ENCODE data around the gene DEGS1. TPM values are rescaled to one million over a fixed set of nuclear protein-coding genes. Genes with fewer than 3 reads are reported as not detected.

The DEGS1 gene
- total RNA-seq: 100 to 1,000 TPM; 629 to 976 (median 837) TPM

DNA sequence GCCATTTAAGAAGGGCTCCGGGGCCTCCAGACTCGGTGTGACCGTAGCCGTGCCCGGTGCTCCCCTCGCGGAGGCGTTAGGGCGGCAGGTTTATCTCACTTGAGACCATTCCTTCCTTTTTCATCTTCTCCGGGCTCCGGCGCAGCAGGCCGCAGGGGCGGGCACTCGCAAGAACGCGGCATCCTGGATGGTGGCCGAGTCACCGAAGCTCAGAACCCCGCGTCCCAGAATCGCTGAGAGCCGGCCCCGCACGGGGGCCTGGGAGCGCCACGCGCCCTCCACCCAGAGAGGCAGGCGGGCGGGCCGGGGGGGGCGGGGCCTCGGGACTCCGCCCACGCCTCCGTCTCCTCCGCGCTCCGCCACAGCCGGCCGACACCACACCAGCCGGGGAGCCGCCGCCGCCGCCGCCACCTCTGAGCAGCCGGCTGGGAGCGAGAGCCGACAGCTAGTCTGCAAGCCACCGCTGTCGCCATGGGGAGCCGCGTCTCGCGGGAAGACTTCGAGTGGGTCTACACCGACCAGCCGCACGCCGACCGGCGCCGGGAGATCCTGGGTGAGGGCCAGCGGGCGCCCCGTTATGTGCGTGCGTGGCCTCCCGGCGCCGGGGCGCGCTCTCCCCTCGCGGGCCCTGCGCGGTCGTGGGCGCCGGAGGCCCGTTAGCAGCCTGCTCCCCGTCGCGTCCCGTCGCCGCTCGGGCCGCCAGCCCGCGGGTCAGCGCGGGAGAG is at the start of gene DEGS1:
Gene DEGS1 (plus strand): TSS at position 375 of the 725 bp plus-strand sequence. CDS start 97 bp downstream, at position 472.
- intact Hi-C loops (cut with DNase I; ENCODE audit: low total_unique reads): no loop called here
- peak; percentile 66 to 96 for DNase-seq (ENCODE audit: low spot score in 2 of 2)
- WGBS, 2 donors: 1 to 2% methylated on average over 32 to 34 of the region's 94 CpGs
- TF ChIP-seq, protein P1, sequence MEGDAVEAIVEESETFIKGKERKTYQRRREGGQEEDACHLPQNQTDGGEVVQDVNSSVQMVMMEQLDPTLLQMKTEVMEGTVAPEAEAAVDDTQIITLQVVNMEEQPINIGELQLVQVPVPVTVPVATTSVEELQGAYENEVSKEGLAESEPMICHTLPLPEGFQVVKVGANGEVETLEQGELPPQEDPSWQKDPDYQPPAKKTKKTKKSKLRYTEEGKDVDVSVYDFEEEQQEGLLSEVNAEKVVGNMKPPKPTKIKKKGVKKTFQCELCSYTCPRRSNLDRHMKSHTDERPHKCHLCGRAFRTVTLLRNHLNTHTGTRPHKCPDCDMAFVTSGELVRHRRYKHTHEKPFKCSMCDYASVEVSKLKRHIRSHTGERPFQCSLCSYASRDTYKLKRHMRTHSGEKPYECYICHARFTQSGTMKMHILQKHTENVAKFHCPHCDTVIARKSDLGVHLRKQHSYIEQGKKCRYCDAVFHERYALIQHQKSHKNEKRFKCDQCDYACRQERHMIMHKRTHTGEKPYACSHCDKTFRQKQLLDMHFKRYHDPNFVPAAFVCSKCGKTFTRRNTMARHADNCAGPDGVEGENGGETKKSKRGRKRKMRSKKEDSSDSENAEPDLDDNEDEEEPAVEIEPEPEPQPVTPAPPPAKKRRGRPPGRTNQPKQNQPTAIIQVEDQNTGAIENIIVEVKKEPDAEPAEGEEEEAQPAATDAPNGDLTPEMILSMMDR (IDR thresholded peaks at IDR 0.05): no peak
- peak in 1 of 2 donors; percentile 79 for TF ChIP-seq POLR2A (IDR thresholded peaks at IDR 0.05)
- H3K4me3 ChIP-seq (ENCODE audit: low read depth, poor library complexity, severe bottlenecking): peak within 1 kb of the TSS; percentile 86

DNA sequence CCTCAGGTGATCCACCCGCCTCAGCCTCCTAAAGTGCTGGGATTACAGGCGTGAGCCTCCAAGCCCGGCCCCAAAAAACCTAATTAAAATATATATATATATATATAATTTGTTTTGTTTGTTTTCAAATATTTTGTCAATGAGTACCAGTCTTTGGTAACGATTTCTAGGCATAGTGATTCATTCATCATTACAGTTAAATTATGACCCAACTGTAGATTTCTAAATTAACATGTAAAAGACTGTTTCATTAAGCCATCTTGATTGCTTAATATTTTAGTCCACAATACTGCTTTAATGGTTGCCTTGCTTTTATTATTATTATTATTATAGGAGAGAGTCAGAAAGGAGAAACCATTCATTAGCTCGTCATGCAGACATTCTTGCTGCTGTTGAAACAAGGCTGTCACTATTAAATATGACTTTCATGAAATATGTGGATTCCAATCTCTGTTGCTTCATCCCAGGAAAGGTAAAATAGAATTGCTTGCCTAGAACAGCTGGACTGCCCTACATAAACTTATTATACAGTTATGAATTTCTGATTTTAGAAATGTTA is 49.2 kb upstream of the DEGS1 start:
- intact Hi-C loops (cut with DNase I; ENCODE audit: low total_unique reads): loop anchor here (2.0 kb wide), 1 partner anchor 23 kb away; no protein-coding TSS in a partner anchor
- no peak for DNase-seq (ENCODE audit: low spot score in 2 of 2)
- TF ChIP-seq POLR2A (IDR thresholded peaks at IDR 0.05): no peak
- TF ChIP-seq, protein P1 (IDR thresholded peaks at IDR 0.05): no peak
- no peak overlapping the region for H3K4me3 ChIP-seq (ENCODE audit: low read depth, poor library complexity, severe bottlenecking)
- WGBS, 2 donors: 69 to 71% methylated on average over 5 of the region's 5 CpGs

DNA sequence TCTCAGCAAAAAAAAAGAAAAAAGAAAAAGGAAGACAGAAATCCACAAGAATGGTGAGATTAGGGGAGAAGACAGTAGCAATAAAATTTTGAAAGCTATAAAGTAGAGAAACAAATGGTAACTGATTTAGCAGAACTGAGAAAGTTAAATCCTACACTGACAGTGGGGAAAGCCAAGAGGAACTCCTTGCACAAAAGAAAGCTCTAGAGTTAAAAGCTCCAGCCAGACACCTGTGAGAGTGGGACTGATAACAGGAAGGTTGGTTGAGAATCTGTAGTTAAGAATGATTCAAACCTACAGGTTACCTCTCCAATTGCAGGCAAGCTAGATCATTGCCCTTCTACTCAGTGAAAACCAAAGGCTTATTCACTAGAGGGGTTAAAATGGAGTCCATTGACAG is 45.5 kb upstream of the DEGS1 start:
- intact Hi-C loops (cut with DNase I; ENCODE audit: low total_unique reads): no loop called here
- no peak for DNase-seq (ENCODE audit: low spot score in 2 of 2)
- H3K4me3 ChIP-seq (ENCODE audit: low read depth, poor library complexity, severe bottlenecking): no peak overlapping the region
- TF ChIP-seq, protein P1 (IDR thresholded peaks at IDR 0.05): no peak
- TF ChIP-seq POLR2A (IDR thresholded peaks at IDR 0.05): no peak

DNA sequence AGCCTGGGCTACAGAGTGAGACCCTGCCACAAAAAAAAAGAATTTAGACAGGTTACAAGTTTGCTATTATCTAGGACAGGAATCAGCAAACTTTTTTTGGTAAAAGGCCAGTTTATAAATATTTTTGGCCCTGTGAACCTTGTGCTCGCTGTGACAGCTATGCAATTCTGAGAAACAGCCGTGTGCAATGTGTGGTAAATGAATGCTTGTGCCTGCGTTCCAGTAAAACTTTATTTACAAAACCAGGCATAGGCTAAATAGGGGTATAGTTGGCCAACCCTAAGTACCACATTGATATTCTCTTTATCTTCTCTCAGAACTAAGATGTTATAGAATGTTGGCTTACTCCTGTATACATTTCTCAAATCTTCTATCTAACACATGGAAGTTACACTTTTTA is 44.8 kb upstream of the DEGS1 start:
- intact Hi-C loops (cut with DNase I; ENCODE audit: low total_unique reads): no loop called here
- no peak overlapping the region for H3K4me3 ChIP-seq (ENCODE audit: low read depth, poor library complexity, severe bottlenecking)
- TF ChIP-seq, protein P1 (IDR thresholded peaks at IDR 0.05): no peak
- no peak for TF ChIP-seq POLR2A (IDR thresholded peaks at IDR 0.05)
- DNase-seq (ENCODE audit: low spot score in 2 of 2): no peak
- WGBS, 2 donors: 85 to 94% methylated on average over 3 of the region's 3 CpGs

DNA sequence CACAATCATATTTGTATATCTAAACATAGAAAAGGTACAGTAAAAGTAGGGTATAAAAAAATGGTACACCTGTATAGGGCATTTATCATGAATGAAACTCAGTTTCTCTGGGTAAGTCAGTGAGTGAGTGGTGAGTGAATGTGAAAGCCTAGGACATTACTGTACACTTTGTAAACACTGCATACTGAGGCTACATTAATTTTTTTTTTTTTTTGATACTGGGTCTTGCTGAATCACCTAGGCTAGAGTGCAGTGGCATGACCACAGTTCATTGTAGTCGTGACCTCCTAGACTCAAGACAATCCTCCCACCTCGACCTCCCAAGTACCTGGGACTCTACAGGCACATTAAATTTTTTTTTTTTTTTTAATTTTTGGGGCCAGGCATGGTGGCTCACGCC is 41.3 kb upstream of the DEGS1 start:
- WGBS, 2 donors: 87 to 97% methylated on average over 3 of the region's 3 CpGs
- intact Hi-C loops (cut with DNase I; ENCODE audit: low total_unique reads): no loop called here

More for the DNA sequence above, 41.3 kb upstream of the DEGS1 start:
- H3K4me3 ChIP-seq (ENCODE audit: low read depth, poor library complexity, severe bottlenecking): no peak overlapping the region
- TF ChIP-seq, protein P1 (IDR thresholded peaks at IDR 0.05): no peak
- no peak for TF ChIP-seq POLR2A (IDR thresholded peaks at IDR 0.05)
- no peak for DNase-seq (ENCODE audit: low spot score in 2 of 2)
